Motor neuron (in vitro differentiated cells): ENCODE data around the gene GABARAPL2. TPM values are rescaled to one million over a fixed set of nuclear protein-coding genes. Genes with fewer than 3 reads are reported as not detected.

ENCODE experiments used
- ATAC-seq, 8 experiments: fragments of 200-7000 bp; cut with Tn5 transposase; replicated peaks in 6 of 8; 2 replicates each; pipeline ENCODE4 v1.8.0; 2021; ENCODE audit warnings: mild to moderate bottlenecking in 8 of 8, moderate library complexity in 8 of 8
- H3K27ac ChIP-seq, 2 donors: fragments of 250-450 bp; sonication (Bioruptor Pico); 2 replicates each; pipeline ENCODE4 v1.9.0; 2021; ENCODE audit warnings: antibody characterized with exemption in 2 of 2, mild to moderate bottlenecking in 2 of 2, moderate library complexity in 1 of 2
- H3K4me1 ChIP-seq, 2 donors: fragments of 250-450 bp; sonication (Bioruptor Pico); replicated peaks in 1 of 2; 2 replicates each; pipeline ENCODE4 v1.6.1; 2021; ENCODE audit warnings: antibody characterized with exemption in 2 of 2, mild to moderate bottlenecking in 2 of 2, moderate library complexity in 1 of 2
- H3K4me3 ChIP-seq, 5 donors: fragments of 250-450 bp; sonication (Bioruptor Pico); 2 replicates each; pipeline ENCODE4 v1.9.0; 2021; ENCODE audit warnings: antibody characterized with exemption in 5 of 5, mild to moderate bottlenecking in 5 of 5, moderate library complexity in 4 of 5
- WGBS, 10 experiments: fragments of 450-650 bp; shearing (Covaris generic); methylation state at CpG; one replicate each; pipeline ENCODE4 v1.0.0; 2022; 5-methylcytosine and 5-hydroxymethylcytosine counted together
- in situ Hi-C, 9 experiments: fragments of 400-800 bp; cut with MboI; loops; one replicate each; pipeline ENCODE4 v1.15.0; 2021; ENCODE audit warnings: low sequenced_read_pairs in 9 of 9, low pct_unique_long_range_greater_than_20kb in 2 of 9; ENCODE audit not compliant: unreplicated experiment in 9 of 9
- total RNA-seq, 8 experiments: library from RNA; unstranded; fragments of 300-600 nt; gene quantifications; 2 replicates each; pipeline versions ENCODE4 v1.2.3 to v1.2.4, GENCODE V29; 2022

The GABARAPL2 gene
- total RNA-seq, 8 experiments from 2014 or later, result 111 to 235 (median 143) TPM

GRCh38 chr16:75558846-75559401, 7.3 kb upstream of the GABARAPL2 start:
- no peak for ATAC-seq
- Histone ChIP-seq H3K4me1 (peaks cover 8 to 13% of the 10 kb centered on the region in 2 donors), H3K4me3 (no peak overlapping the region), H3K27ac (no peak overlapping the region)
- in situ Hi-C loops, result no loop called here
- 49 to 90% (median 83%) methylated on average over 1 to 2 of the region's 2 CpGs; no CpG with 5 or more reads in 3 of the 10 experiments for WGBS, 10 experiments

GRCh38 chr16:75559564-75560372, 6.4 kb upstream of the GABARAPL2 start:
- in situ Hi-C loops, result no loop called here
- H3K4me1 ChIP-seq, result peaks cover 8 to 14% of the 10 kb centered on the region in 2 donors
- ATAC-seq, result peak in 3 of 8 experiments; percentile 24 to 50 (median 30)
- no peak overlapping the region for H3K4me3 ChIP-seq
- no peak overlapping the region for H3K27ac ChIP-seq
- 20 to 66% (median 48%) methylated on average over 3 to 10 of the region's 10 CpGs for WGBS, 10 experiments

- Histone ChIP-seq H3K27ac (peak overlapping the region; percentile 70 to 83), H3K4me3 (peak overlapping the region; percentile 87 to 97 (median 91)), H3K4me1 (peaks cover 9 to 17% of the 10 kb centered on the region in 2 donors)
- ATAC-seq, result peak in 6 of 8 experiments; percentile 4 to 16 (median 10)
- in situ Hi-C loops, result no loop called here
- 5 to 30% (median 15%) methylated on average over 2 to 11 of the region's 15 CpGs; no CpG with 5 or more reads in 2 of the 10 experiments for WGBS, 10 experiments
Observed at GRCh38 chr16:75565640-75566039, 539 bp upstream of the GABARAPL2 start.

DNA sequence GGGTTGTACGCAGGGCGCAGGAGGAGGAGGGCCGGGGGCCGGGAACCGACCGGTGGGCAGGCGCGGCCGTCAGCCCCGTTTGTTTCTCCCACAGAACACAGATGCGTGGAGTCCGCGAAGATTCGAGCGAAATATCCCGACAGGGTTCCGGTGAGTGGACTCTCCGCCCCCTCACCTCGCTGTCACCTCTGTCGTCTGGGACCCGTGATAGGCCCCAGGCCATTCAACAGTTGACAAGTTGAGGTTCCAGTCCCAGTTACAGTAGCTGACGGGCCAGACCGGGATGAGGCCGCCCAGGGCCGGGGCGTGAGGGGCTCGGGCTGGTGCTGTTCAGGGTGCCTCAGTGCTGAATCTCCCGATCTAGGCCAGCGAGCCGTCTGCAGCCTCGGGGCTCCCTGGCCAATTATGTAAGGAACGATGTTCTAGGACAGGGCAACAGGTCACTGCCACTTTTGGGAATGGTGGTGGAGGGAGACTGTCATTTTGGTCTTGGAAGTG, 628 bp downstream of the GABARAPL2 start:
- in situ Hi-C loops, result no loop called here
- H3K27ac ChIP-seq, result peak overlapping the region; percentile 70 to 83
- WGBS, 10 experiments, result 0% methylated on average over 1 to 3 of the region's 32 CpGs; no CpG with 5 or more reads in 8 of the 10 experiments
- peak in 3 of 8 experiments; percentile 1 to 32 (median 6) for ATAC-seq
- H3K4me3 ChIP-seq, result peak overlapping the region; percentile 87 to 97 (median 91)
- peaks cover 9 to 17% of the 10 kb centered on the region in 2 donors for H3K4me1 ChIP-seq

- ATAC-seq, result no peak
- peaks cover 9 to 17% of the 10 kb centered on the region in 2 donors for H3K4me1 ChIP-seq
- in situ Hi-C loops, result no loop called here
- no peak overlapping the region for H3K4me3 ChIP-seq
- H3K27ac ChIP-seq, result no peak overlapping the region
- 19 to 100% (median 93%) methylated on average over 1 to 3 of the region's 4 CpGs; no CpG with 5 or more reads in 1 of the 10 experiments for WGBS, 10 experiments
Observed at GRCh38 chr16:75567911-75568310, 1.7 kb downstream of the GABARAPL2 start.

DNA sequence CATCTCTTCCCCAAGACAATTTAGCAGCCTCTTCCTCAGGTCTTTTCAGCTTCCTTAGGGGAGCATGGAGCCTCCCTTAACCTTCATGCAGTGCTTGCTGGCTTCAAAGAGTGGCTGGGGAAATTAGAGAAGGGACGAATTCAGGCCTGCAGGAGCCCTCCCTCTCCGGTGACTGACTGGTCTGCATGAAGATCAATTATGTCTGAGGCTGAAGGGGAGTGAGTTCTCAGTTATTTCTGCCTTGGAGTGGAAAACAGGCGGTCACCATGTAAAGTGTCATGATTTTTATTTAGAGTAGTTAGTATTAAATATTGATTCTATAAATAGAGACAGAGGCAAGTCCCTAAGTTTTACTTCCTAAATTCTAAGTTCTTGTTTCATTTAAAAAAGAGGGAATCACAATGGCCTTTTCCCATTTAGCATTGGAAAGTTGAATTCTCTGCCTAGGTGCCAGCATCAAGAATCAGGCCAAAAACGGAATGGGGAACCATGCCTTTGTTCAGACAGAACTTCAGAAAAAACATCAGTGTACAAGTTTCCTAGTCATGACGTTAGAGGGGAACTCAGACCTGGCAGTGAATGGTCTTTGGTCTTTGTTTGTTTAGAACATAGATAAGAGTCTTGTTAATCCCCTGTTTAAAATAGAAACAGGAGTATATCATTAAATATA, 4.4 kb downstream of the GABARAPL2 start:
- no peak overlapping the region for H3K4me3 ChIP-seq
- no peak for ATAC-seq
- H3K4me1 ChIP-seq, result peaks cover 5 to 9% of the 10 kb centered on the region in 2 donors
- WGBS, 10 experiments, result 38 to 100% (median 85%) methylated on average over 2 to 5 of the region's 5 CpGs; no CpG with 5 or more reads in 2 of the 10 experiments
- in situ Hi-C loops, result no loop called here
- H3K27ac ChIP-seq, result no peak overlapping the region

- 0 to 100% (median 67%) methylated on average over 1 to 2 of the region's 3 CpGs; no CpG with 5 or more reads in 3 of the 10 experiments for WGBS, 10 experiments
- H3K4me3 ChIP-seq, result no peak overlapping the region
- peaks cover 0 to 9% of the 10 kb centered on the region in 2 donors for H3K4me1 ChIP-seq
- H3K27ac ChIP-seq, result no peak overlapping the region
- in situ Hi-C loops, result no loop called here
- peak in 2 of 8 experiments; percentile 50 to 53 for ATAC-seq
Observed at GRCh38 chr16:75572864-75573542, 6.8 kb downstream of the GABARAPL2 start.

DNA sequence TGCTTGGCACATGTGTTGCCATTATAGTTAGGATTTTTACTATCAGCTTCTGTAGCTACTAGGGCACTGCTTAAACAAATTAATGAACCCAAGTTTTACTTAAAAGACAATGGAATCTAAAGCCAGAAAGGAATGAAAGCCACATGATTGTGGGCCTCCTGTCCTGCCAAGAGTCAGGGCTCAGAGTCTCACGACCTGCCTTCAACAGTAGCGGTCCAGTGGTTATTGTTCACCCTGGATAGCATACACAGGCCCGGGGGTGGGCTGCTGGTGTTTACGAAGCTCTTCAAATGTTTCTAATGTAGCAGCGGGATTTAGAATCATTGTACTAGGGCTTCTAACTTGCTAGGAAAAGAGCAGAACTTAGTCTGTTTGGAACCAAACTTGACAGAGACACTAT, 7.8 kb downstream of the GABARAPL2 start:
- Histone ChIP-seq H3K4me1 (peaks cover 0 to 9% of the 10 kb centered on the region in 2 donors), H3K4me3 (no peak overlapping the region), H3K27ac (no peak overlapping the region)
- 69 to 92% (median 80%) methylated on average over 1 to 5 of the region's 5 CpGs; no CpG with 5 or more reads in 1 of the 10 experiments for WGBS, 10 experiments
- in situ Hi-C loops, result no loop called here
- peak in 2 of 8 experiments; percentile 27 to 64 for ATAC-seq

DNA sequence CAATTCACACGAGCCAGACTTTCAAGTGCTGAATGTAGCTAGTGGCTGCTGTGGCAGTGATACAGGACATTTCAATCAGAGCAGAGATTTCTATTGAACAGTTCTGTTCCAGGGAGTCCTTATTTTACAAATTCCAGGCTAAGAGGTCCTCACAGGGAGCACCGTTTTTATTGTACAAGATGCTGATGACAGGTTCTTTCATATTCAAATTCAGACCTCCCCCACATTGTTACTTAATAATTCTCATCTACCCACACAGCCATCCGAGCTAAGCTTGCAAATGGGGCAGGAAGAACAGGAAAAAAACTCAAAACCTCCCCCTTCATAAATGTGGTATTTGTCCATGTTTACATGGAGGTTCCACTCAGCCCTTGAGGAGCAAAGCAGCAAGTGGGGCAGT, 9.8 kb downstream of the GABARAPL2 start:
- WGBS, 10 experiments, result 0 to 67% (median 47%) methylated on average over 1 to 3 of the region's 3 CpGs; no CpG with 5 or more reads in 1 of the 10 experiments
- in situ Hi-C loops, result no loop called here

GRCh38 chr16:75576384-75576811, 10.2 kb downstream of the GABARAPL2 start:
- 33 to 100% (median 74%) methylated on average over 1 to 3 of the region's 3 CpGs; no CpG with 5 or more reads in 2 of the 10 experiments for WGBS, 10 experiments
- Histone ChIP-seq H3K27ac (peak overlapping the region in 1 of 2 donors; percentile 23), H3K4me3 (no peak overlapping the region), H3K4me1 (peaks cover 0 to 16% of the 10 kb centered on the region in 2 donors)
- in situ Hi-C loops, result no loop called here
- ATAC-seq, result peak in 1 of 8 experiments; percentile 17

More for the DNA sequence above, 9.8 kb downstream of the GABARAPL2 start:
- peak in 3 of 8 experiments; percentile 43 to 66 (median 47) for ATAC-seq
- peaks cover 0 to 16% of the 10 kb centered on the region in 2 donors for H3K4me1 ChIP-seq
- H3K4me3 ChIP-seq, result no peak overlapping the region
- H3K27ac ChIP-seq, result peak overlapping the region in 1 of 2 donors; percentile 23

DNA sequence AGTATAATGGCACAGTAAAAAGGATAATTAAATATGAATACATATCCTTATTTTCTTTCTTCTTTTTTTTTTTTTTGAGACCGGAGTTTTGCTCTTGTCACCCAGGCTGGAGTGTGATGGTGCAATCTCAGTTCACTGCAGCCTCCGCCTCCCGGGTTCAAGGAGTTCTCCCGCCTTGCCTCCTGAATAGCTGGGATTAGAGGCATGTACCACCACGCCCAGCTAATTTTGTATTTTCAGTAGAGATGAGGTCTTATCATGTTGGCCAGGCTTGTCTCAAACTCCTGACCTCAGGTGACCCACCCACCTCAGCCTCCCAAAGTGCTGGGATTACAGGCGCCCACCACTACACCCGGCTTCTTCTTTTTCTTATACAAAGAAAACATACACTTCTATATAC, 12.0 kb downstream of the GABARAPL2 start:
- 89 to 100% (median 97%) methylated on average over 3 to 6 of the region's 7 CpGs; no CpG with 5 or more reads in 4 of the 10 experiments for WGBS, 10 experiments
- ATAC-seq, result no peak
- in situ Hi-C loops, result no loop called here
- H3K4me1 ChIP-seq, result peaks cover 0 to 16% of the 10 kb centered on the region in 2 donors
- no peak overlapping the region for H3K27ac ChIP-seq
- H3K4me3 ChIP-seq, result no peak overlapping the region

DNA sequence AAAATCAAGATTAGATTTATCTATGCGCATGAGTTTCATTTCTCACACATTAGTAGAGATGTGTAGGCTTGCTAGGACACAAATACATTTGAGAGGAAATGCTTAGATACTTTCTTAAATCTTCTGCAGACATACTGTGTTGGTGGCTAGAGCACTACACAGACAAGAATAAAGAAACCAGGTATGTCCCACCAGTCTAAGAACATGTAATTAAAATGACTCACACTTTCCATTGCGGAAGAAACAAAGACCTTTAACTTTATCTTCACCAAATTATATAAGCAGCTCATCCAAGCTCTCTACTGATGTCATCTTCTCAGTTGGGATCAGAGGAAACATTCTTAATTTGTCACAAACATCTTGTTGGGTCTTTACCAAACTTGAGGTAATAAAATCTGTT, 12.5 kb downstream of the GABARAPL2 start:
- WGBS, 10 experiments, result 71 to 100% (median 98%) methylated on average over 1 to 2 of the region's 2 CpGs
- ATAC-seq, result no peak
- Histone ChIP-seq H3K4me1 (peaks cover 0 to 16% of the 10 kb centered on the region in 2 donors), H3K27ac (no peak overlapping the region), H3K4me3 (no peak overlapping the region)
- in situ Hi-C loops, result no loop called here
